Smooth muscle cell (in vitro differentiated cells): ENCODE measurements around the gene MRPL10. TPM values are rescaled to one million over a fixed set of nuclear protein-coding genes. Genes with fewer than 3 reads are reported as not detected.

ENCODE experiments used
- DNase-seq: peaks from one replicate; lab custom pipeline; 2025; ENCODE audit not compliant: unreplicated experiment; lab: John Stamatoyannopoulos, UW
- H2AFZ ChIP-seq: fragments of 200-600 bp; sonication (generic); 2 replicates; pipeline ENCODE4 v1.6.0; 2016; ENCODE audit warnings: antibody characterized with exemption, low read depth, mild to moderate bottlenecking
- H3F3A ChIP-seq: fragments of 200-600 bp; sonication (generic); 2 replicates; pipeline ENCODE4 v1.6.0; 2017; ENCODE audit warnings: antibody characterized with exemption, low read depth
- H3K27ac ChIP-seq: fragments of 200-600 bp; sonication (generic); 2 replicates; pipeline ENCODE4 v1.5.1; 2016; ENCODE audit warnings: low read depth, mild to moderate bottlenecking
- H3K27me3 ChIP-seq: fragments of 200-600 bp; sonication (generic); 2 replicates; pipeline ENCODE4 v1.6.1; 2016; ENCODE audit warnings: low read depth, mild to moderate bottlenecking
- H3K36me3 ChIP-seq: fragments of 200-600 bp; sonication (generic); 2 replicates; pipeline ENCODE4 v1.5.1; 2016; ENCODE audit warnings: low read depth
- H3K4me1 ChIP-seq: fragments of 200-600 bp; sonication (generic); 2 replicates; pipeline ENCODE4 v1.5.1; 2016; ENCODE audit warnings: low read depth
- H3K4me2 ChIP-seq: fragments of 200-600 bp; sonication (generic); 2 replicates; pipeline ENCODE4 v1.6.0; 2016; ENCODE audit warnings: mild to moderate bottlenecking
- H3K4me3 ChIP-seq: fragments of 200-600 bp; sonication (generic); 2 replicates; pipeline ENCODE4 v1.5.1; 2016; ENCODE audit warnings: mild to moderate bottlenecking
- H3K79me2 ChIP-seq: fragments of 200-600 bp; sonication (generic); 2 replicates; pipeline ENCODE4 v1.6.0; 2016; ENCODE audit warnings: low read depth, mild to moderate bottlenecking
- H3K9ac ChIP-seq: fragments of 200-600 bp; sonication (generic); 2 replicates; pipeline ENCODE4 v1.6.0; 2016; ENCODE audit warnings: low read depth
- H3K9me3 ChIP-seq: fragments of 200-600 bp; sonication (generic); replicated peaks from 2 replicates; pipeline ENCODE4 v1.5.1; 2016; ENCODE audit warnings: low read depth
- H4K20me1 ChIP-seq: fragments of 200-600 bp; sonication (generic); 2 replicates; pipeline ENCODE4 v1.6.0; 2016; ENCODE audit warnings: low read depth
- CTCF ChIP-seq: fragments of 200-600 bp; sonication (generic); IDR thresholded peaks from 2 replicates; pipeline ENCODE4 v1.5.1; 2017; ENCODE audit warnings: borderline replicate concordance, mild to moderate bottlenecking, antibody characterized with exemption; ENCODE audit not compliant: insufficient read depth, poor library complexity, severe bottlenecking
- WGBS: methylation state at CpG from one replicate; pipeline ENCODE4 v1.1.7; 2016; ENCODE audit warnings: low lambda C conversion rate; 5-methylcytosine and 5-hydroxymethylcytosine counted together
- polyA plus RNA-seq: library from polyadenylated mRNA; unstranded; fragments of >200 nt; fragmentation: Nextera tagmentation; extraction: Ambion mirVana; gene quantifications from 2 replicates; pipeline ENCODE4 v1.2.1, GENCODE V29; 2016
- total RNA-seq: library from RNA; depleted of rRNA; stranded (reverse); fragments of >200 nt; gene quantifications from 2 replicates; pipeline ENCODE4 v1.2.3, GENCODE V29; 2014

Gene MRPL10
- total and polyA plus RNA-seq, 2 experiments from 2014 or later, result 24.0 to 36.6 TPM

- H3K9ac ChIP-seq, result no peak overlapping the region
- no peak for TF ChIP-seq CTCF
- H3K9me3 ChIP-seq, result no peaks in the 10 kb centered on the region
- H4K20me1 ChIP-seq, result no peaks in the 10 kb centered on the region
- H2AFZ ChIP-seq, result no peak overlapping the region
- H3K4me2 ChIP-seq, result no peak overlapping the region
- peaks cover 37% of the 10 kb centered on the region for H3K27me3 ChIP-seq
- H3F3A ChIP-seq, result no peaks in the 10 kb centered on the region
- no peak overlapping the region for H3K27ac ChIP-seq
- H3K4me3 ChIP-seq, result no peak overlapping the region
- WGBS, result 65% methylated on average over 2 of the region's 2 CpGs
- DNase-seq, result no peak
- H3K79me2 ChIP-seq, result no peaks in the 10 kb centered on the region
- H3K36me3 ChIP-seq, result no peaks in the 10 kb centered on the region
- H3K4me1 ChIP-seq, result no peaks in the 10 kb centered on the region
These were observed 33.5 kb downstream of the MRPL10 start for GRCh38 chr17:47797797-47798196.

DNA sequence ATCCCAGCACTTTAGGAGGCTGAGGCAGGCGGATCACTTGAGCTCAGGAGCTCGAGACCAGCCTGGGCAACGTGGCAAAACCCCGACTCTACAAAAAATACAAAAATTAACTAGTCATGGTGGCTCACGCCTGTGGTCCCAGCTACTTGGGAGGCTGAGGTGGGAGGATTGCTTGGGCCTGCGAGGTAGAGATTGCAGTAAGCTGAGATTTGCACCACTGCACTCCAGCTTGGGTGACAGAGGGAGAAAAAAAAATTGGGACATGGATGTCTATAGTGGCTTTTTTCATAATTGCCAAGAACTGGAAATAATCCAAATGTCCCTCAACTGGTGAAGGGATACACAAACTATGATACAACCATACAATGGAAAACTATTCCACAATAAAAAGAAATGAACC is 38.4 kb downstream of the MRPL10 start:
- Histone ChIP-seq H3K4me2 (no peak overlapping the region), H3K4me3 (no peak overlapping the region), H3K79me2 (no peaks in the 10 kb centered on the region), H3K9ac (no peak overlapping the region), H3K4me1 (no peaks in the 10 kb centered on the region), H3F3A (no peaks in the 10 kb centered on the region), H4K20me1 (no peaks in the 10 kb centered on the region), H3K27me3 (peaks cover 76% of the 10 kb centered on the region), H3K27ac (no peak overlapping the region), H2AFZ (no peak overlapping the region), H3K9me3 (no peaks in the 10 kb centered on the region), H3K36me3 (no peaks in the 10 kb centered on the region)
- 63% methylated on average over 6 of the region's 6 CpGs for WGBS
- DNase-seq, result no peak
- no peak for TF ChIP-seq CTCF

DNA sequence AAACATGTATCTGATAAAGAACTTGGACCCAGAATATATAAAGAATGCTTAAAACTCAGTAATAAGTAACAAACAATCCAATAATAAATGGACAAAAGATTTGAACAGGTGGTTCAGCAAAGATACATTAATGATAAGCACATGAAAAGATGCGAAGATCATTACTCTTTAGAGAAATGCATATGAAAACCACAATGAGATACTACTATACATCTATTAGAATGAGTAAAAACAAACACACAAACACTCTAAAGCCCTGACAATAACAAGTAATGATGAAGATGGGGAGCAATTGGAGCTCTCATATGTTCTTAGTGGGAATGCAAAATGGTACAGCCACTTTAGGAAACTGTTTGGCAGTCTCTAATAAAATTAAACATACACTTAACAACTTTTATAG is 38.9 kb downstream of the MRPL10 start:
- Histone ChIP-seq H3K4me3 (no peak overlapping the region), H3K9ac (no peak overlapping the region), H3K4me2 (no peak overlapping the region), H3K27me3 (peaks cover 81% of the 10 kb centered on the region), H3K4me1 (no peaks in the 10 kb centered on the region), H3K9me3 (no peaks in the 10 kb centered on the region), H2AFZ (no peak overlapping the region), H4K20me1 (no peaks in the 10 kb centered on the region), H3K27ac (no peak overlapping the region), H3F3A (no peaks in the 10 kb centered on the region), H3K79me2 (no peaks in the 10 kb centered on the region), H3K36me3 (no peaks in the 10 kb centered on the region)
- DNase-seq, result no peak
- 63% methylated on average over 1 of the region's 1 CpG for WGBS
- TF ChIP-seq CTCF, result no peak

GRCh38 chr17:47791025-47791424 is 40.3 kb downstream of the MRPL10 start:
- Histone ChIP-seq H3K4me3 (no peak overlapping the region), H3K79me2 (no peaks in the 10 kb centered on the region), H3K36me3 (no peaks in the 10 kb centered on the region), H3K9ac (no peak overlapping the region), H3K27me3 (peaks cover 92% of the 10 kb centered on the region), H3F3A (no peaks in the 10 kb centered on the region), H3K9me3 (no peaks in the 10 kb centered on the region), H3K4me1 (no peaks in the 10 kb centered on the region), H4K20me1 (no peaks in the 10 kb centered on the region), H3K27ac (no peak overlapping the region), H2AFZ (no peak overlapping the region), H3K4me2 (no peak overlapping the region)
- no peak for TF ChIP-seq CTCF
- 71% methylated on average over 3 of the region's 3 CpGs for WGBS
- DNase-seq, result no peak
